Keratinocyte (primary cell): Measurements from ENCODE around the gene TRPV2. TPM values are rescaled to one million over a fixed set of nuclear protein-coding genes. Genes with fewer than 3 reads are reported as not detected.

Experiments used
- DNase-seq: peaks from one replicate; pipeline ENCODE4 v3.0.0-alpha.2; 2011; ENCODE audit warnings: low read depth, missing footprints, low spot score
- FAIRE-seq: peaks from 2 replicates; lab custom pipeline; 2011; peaks lifted over from hg19 to GRCh38; lab: Jason Lieb, UNC
- H2AFZ ChIP-seq: 2 replicates; pipeline ENCODE4 v1.6.0; 2012; ENCODE audit warnings: low read length, control low read depth, inconsistent platforms; ENCODE audit not compliant: control insufficient read depth
- H3K27ac ChIP-seq: 2 replicates; pipeline ENCODE4 v1.5.1; 2011; ENCODE audit warnings: low read length; ENCODE audit not compliant: control insufficient read depth, insufficient read depth
- H3K27me3 ChIP-seq: 3 replicates; pipeline ENCODE4 v1.6.0; 2011; ENCODE audit warnings: low read length; ENCODE audit not compliant: control insufficient read depth, insufficient read depth; ENCODE audit errors: extremely low read depth
- H3K36me3 ChIP-seq, 2 experiments: 2 replicates in 1 of 2; 3 replicates in 1 of 2; pipeline ENCODE4 v1.5.1; 2011; ENCODE audit warnings: low read length in 2 of 2, mild to moderate bottlenecking in 1 of 2; ENCODE audit not compliant: control insufficient read depth in 2 of 2, insufficient read depth in 2 of 2; ENCODE audit errors: extremely low read depth in 1 of 2
- H3K4me1 ChIP-seq: 3 replicates; pipeline ENCODE4 v1.5.1; 2011; ENCODE audit warnings: low read length; ENCODE audit not compliant: control insufficient read depth, insufficient read depth; ENCODE audit errors: extremely low read depth
- H3K4me2 ChIP-seq: 3 replicates; pipeline ENCODE4 v1.6.0; 2011; ENCODE audit warnings: low read depth, low read length; ENCODE audit not compliant: control insufficient read depth, insufficient read depth; ENCODE audit errors: extremely low read depth
- H3K4me3 ChIP-seq, 3 experiments: fragments of 200-600 bp in 1 of 3; sonication (generic) in 1 of 3; 2 replicates in 2 of 3; 3 replicates in 1 of 3; pipeline ENCODE4 v1.5.1; 2011 to 2016; ENCODE audit warnings: low read length in 3 of 3, mild to moderate bottlenecking in 3 of 3, control low read depth in 2 of 3, inconsistent platforms in 1 of 3, low read depth in 1 of 3, mixed read lengths in 1 of 3, mixed run types in 1 of 3, moderate library complexity in 1 of 3; ENCODE audit not compliant: control insufficient read depth in 2 of 3, insufficient read depth in 2 of 3; ENCODE audit errors: extremely low read depth in 1 of 3
- H3K79me2 ChIP-seq: 2 replicates; pipeline ENCODE4 v1.6.0; 2012; ENCODE audit warnings: low read length; ENCODE audit not compliant: control insufficient read depth, insufficient read depth
- H3K9ac ChIP-seq: 3 replicates; pipeline ENCODE4 v1.6.0; 2011; ENCODE audit warnings: low read length; ENCODE audit not compliant: control insufficient read depth, insufficient read depth; ENCODE audit errors: extremely low read depth
- H3K9me1 ChIP-seq: 3 replicates; pipeline ENCODE4 v1.6.0; 2011; ENCODE audit warnings: low read length; ENCODE audit not compliant: control insufficient read depth, insufficient read depth; ENCODE audit errors: extremely low read depth
- H3K9me3 ChIP-seq: 2 replicates; pipeline ENCODE4 v1.5.1; 2012; ENCODE audit warnings: low read depth, low read length; ENCODE audit not compliant: control insufficient read depth
- H4K20me1 ChIP-seq: 3 replicates; pipeline ENCODE4 v1.6.0; 2011; ENCODE audit warnings: low read length; ENCODE audit not compliant: control insufficient read depth, insufficient read depth; ENCODE audit errors: extremely low read depth
- CTCF ChIP-seq, 3 experiments: IDR thresholded peaks in 1 of 3; conservative IDR thresholded peaks in 1 of 3; optimal IDR thresholded peaks in 1 of 3; 2 replicates in 2 of 3; 3 replicates in 1 of 3; pipeline versions ENCODE3 to v1.5.1; 2011; ENCODE audit warnings: low read length in 3 of 3, mild to moderate bottlenecking in 3 of 3, moderate library complexity in 2 of 3, control low read depth in 1 of 3, inconsistent platforms in 1 of 3; ENCODE audit not compliant: insufficient read depth in 2 of 3; ENCODE audit errors: extremely low read depth in 1 of 3
- EZH2 ChIP-seq: IDR thresholded peaks from one replicate; pipeline ENCODE4 v1.6.1; 2012; ENCODE audit warnings: inconsistent platforms, mild to moderate bottlenecking, low read length, moderate library complexity
- dilution Hi-C: fragments of 300-500 bp; cut with MboI; formaldehyde crosslinking; loops from one replicate; pipeline ENCODE4 v1.7.0; 2020; ENCODE audit warnings: low sequenced_read_pairs; ENCODE audit not compliant: extremely low pct_ligation_motif_present
- polyA plus RNA-seq, 5 experiments: library from polyadenylated mRNA; depleted of rRNA in 3 of 5; stranded (reverse) in 3 of 5; stranded (forward) in 1 of 5; unstranded in 1 of 5; fragments of >200 nt; gene quantifications; 1 replicate in 1 of 5; 2 replicates in 3 of 5; 3 replicates in 1 of 5; pipeline versions ENCODE4 v1.2.1 to v1.2.3, GENCODE V29; 2011 to 2012; ENCODE audit warnings: missing spikeins in 2 of 5, low read depth in 1 of 5, low replicate concordance in 1 of 5

Gene TRPV2
- polyA plus RNA-seq, 1 donor (not counting 4 experiments of a cell fraction or from before 2014, with no cell fraction given) = 0.09 TPM

- no peaks in the 10 kb centered on the region for H3K9me3 ChIP-seq
- no peaks in the 10 kb centered on the region for H3K27me3 ChIP-seq
- FAIRE-seq = no peak
- H4K20me1 ChIP-seq = peaks cover 25% of the 10 kb centered on the region
- peak overlapping the region; percentile 94 for H3K27ac ChIP-seq
- H3K9ac ChIP-seq = peak overlapping the region; percentile 85
- H3K9me1 ChIP-seq = no peaks in the 10 kb centered on the region
- TF ChIP-seq EZH2 (no peak), CTCF (optimal IDR thresholded peaks at IDR 0.05 in 1 of 3, IDR thresholded peaks at IDR 0.05 in 1 of 3, conservative IDR thresholded peaks at IDR 0.05 in 1 of 3; ENCODE audit: extremely low read depth in 1 of 3, insufficient read depth in 2 of 3, low read length in 3 of 3) (no peak)
- dilution Hi-C loops = no loop called here
- peak overlapping the region in 2 of 3 experiments; percentile 45 to 61 for H3K4me3 ChIP-seq
- H3K4me1 ChIP-seq = peaks cover 24% of the 10 kb centered on the region
- no peak for DNase-seq
- peaks cover 18 to 34% of the 10 kb centered on the region in 2 experiments for H3K36me3 ChIP-seq
- peak overlapping the region; percentile 91 for H3K4me2 ChIP-seq
- H2AFZ ChIP-seq = peak overlapping the region; percentile 88
- peaks cover 28% of the 10 kb centered on the region for H3K79me2 ChIP-seq
Observed at GRCh38 chr17:16438173-16438556, 22.8 kb downstream of the TRPV2 start.

- Histone ChIP-seq H3K36me3 (peaks cover 23 to 40% of the 10 kb centered on the region in 2 experiments), H4K20me1 (peaks cover 30% of the 10 kb centered on the region), H3K4me1 (peaks cover 24% of the 10 kb centered on the region), H3K4me2 (peak overlapping the region; percentile 93), H3K9me3 (no peaks in the 10 kb centered on the region), H3K27ac (peak overlapping the region; percentile 94), H3K9ac (peak overlapping the region; percentile 85), H3K4me3 (peak overlapping the region; percentile 75 to 90 (median 87)), H3K27me3 (no peaks in the 10 kb centered on the region), H3K9me1 (no peaks in the 10 kb centered on the region), H2AFZ (peak overlapping the region; percentile 88), H3K79me2 (peaks cover 32% of the 10 kb centered on the region)
- no peak for TF ChIP-seq EZH2
- TF ChIP-seq CTCF (optimal IDR thresholded peaks at IDR 0.05 in 1 of 3, IDR thresholded peaks at IDR 0.05 in 1 of 3, conservative IDR thresholded peaks at IDR 0.05 in 1 of 3; ENCODE audit: extremely low read depth in 1 of 3, insufficient read depth in 2 of 3, low read length in 3 of 3) = no peak
- dilution Hi-C loops = no loop called here
- DNase-seq (peak; percentile 100), FAIRE-seq (peak; percentile 76)
Observed at GRCh38 chr17:16438557-16439302, 23.4 kb downstream of the TRPV2 start.
